ENCODE data around the gene TC2N.

Gene TC2N

GRCh38 chr14:91731986-91732385 lies 135.3 kb downstream of the TC2N start, which contains the start of gene CATSPERB:
TSS of gene CATSPERB (minus strand) at chr14:91732086. CDS start at chr14:91729479, 2,607 bp downstream.
- TF ChIP-seq, protein P1, sequence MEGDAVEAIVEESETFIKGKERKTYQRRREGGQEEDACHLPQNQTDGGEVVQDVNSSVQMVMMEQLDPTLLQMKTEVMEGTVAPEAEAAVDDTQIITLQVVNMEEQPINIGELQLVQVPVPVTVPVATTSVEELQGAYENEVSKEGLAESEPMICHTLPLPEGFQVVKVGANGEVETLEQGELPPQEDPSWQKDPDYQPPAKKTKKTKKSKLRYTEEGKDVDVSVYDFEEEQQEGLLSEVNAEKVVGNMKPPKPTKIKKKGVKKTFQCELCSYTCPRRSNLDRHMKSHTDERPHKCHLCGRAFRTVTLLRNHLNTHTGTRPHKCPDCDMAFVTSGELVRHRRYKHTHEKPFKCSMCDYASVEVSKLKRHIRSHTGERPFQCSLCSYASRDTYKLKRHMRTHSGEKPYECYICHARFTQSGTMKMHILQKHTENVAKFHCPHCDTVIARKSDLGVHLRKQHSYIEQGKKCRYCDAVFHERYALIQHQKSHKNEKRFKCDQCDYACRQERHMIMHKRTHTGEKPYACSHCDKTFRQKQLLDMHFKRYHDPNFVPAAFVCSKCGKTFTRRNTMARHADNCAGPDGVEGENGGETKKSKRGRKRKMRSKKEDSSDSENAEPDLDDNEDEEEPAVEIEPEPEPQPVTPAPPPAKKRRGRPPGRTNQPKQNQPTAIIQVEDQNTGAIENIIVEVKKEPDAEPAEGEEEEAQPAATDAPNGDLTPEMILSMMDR (IDR thresholded peaks at IDR 0.05), result no peak

GRCh38 chr14:91731018-91731417 lies 136.3 kb downstream of the TC2N start:
- TF ChIP-seq, protein P1 (IDR thresholded peaks at IDR 0.05), result no peak

GRCh38 chr14:91729756-91730155 lies 137.6 kb downstream of the TC2N start:
- TF ChIP-seq, protein P1 (IDR thresholded peaks at IDR 0.05), result no peak

Measured in LNCAP (cell line).